Uterus (tissue), 2 donors: ENCODE measurements around the gene SOX10.

ENCODE experiments used
- POLR2A ChIP-seq, 2 donors: fragments of 450-650 bp; IDR thresholded peaks; one replicate each; pipeline ENCODE4 v1.6.1; 2016; ENCODE audit warnings: antibody characterized with exemption in 2 of 2, mild to moderate bottlenecking in 1 of 2, moderate library complexity in 1 of 2
- TF ChIP-seq, protein P1 (sequence below), 4 experiments: fragments of 200-600 bp in 2 of 4; fragments of 450-650 bp in 2 of 4; sonication (generic) in 2 of 4; IDR thresholded peaks; one replicate each; pipeline ENCODE4 v1.5.1; 2016 to 2019; ENCODE audit warnings: antibody characterized with exemption in 4 of 4, mild to moderate bottlenecking in 2 of 4, moderate library complexity in 1 of 4

DNA sequence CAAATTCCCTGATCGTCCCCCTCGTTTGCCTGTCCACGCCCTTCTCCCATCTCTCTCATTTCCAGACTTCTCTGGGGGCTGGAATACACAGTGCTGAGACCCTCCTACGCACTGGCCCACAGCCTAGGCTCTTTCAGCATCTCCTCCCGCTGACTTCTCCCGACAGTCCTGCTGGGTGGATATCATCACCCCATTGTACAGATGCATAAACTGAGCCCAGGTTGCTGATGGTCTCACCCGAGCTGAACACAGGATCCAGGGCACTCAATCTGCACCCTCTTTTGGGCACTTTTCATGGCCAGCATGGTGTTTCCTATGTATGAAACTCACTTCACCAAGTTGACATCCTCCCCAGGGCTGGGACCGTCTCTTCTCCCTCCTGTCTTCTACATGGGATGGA is 41.2 kb upstream of the SOX10 start:
- no peak for TF ChIP-seq POLR2A (IDR thresholded peaks at IDR 0.05)
- TF ChIP-seq, protein P1, sequence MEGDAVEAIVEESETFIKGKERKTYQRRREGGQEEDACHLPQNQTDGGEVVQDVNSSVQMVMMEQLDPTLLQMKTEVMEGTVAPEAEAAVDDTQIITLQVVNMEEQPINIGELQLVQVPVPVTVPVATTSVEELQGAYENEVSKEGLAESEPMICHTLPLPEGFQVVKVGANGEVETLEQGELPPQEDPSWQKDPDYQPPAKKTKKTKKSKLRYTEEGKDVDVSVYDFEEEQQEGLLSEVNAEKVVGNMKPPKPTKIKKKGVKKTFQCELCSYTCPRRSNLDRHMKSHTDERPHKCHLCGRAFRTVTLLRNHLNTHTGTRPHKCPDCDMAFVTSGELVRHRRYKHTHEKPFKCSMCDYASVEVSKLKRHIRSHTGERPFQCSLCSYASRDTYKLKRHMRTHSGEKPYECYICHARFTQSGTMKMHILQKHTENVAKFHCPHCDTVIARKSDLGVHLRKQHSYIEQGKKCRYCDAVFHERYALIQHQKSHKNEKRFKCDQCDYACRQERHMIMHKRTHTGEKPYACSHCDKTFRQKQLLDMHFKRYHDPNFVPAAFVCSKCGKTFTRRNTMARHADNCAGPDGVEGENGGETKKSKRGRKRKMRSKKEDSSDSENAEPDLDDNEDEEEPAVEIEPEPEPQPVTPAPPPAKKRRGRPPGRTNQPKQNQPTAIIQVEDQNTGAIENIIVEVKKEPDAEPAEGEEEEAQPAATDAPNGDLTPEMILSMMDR (IDR thresholded peaks at IDR 0.05): no peak
